Measurements from ENCODE around the gene PEX11A. TPM values are rescaled to one million over a fixed set of nuclear protein-coding genes. Genes with fewer than 3 reads are reported as not detected.
A peak's percentile ranks its signal among the peaks of the same experiment; 100 is the strongest.

The PEX11A gene
- total RNA-seq, 1 donor from 2014 or later: 4.5 TPM

- Mint-ChIP-seq H3K4me1 (peaks cover 3% of the 10 kb centered on the region), H3K27me3 (ENCODE audit: insufficient read depth, low read depth) (peaks cover 20% of the 10 kb centered on the region), H3K4me3 (no peak overlapping the region), H3K27ac (no peak overlapping the region), H3K36me3 (no peaks in the 10 kb centered on the region), H3K9me3 (no peaks in the 10 kb centered on the region)
- Histone ChIP-seq H4K20me1 (ENCODE audit: low read depth) (no peaks in the 10 kb centered on the region), H3K36me3 (no peaks in the 10 kb centered on the region), H3K9ac (no peak overlapping the region), H3K79me2 (ENCODE audit: low read depth) (no peaks in the 10 kb centered on the region), H3K27me3 (no peaks in the 10 kb centered on the region), H3K27ac (no peak overlapping the region), H3F3A (ENCODE audit: low read depth) (no peaks in the 10 kb centered on the region), H3K4me3 (no peak overlapping the region), H2AFZ (replicated peaks) (no peak overlapping the region), H3K4me2 (no peak overlapping the region), H3K9me3 (ENCODE audit: low read depth) (no peaks in the 10 kb centered on the region), H3K4me1 (no peaks in the 10 kb centered on the region)
- TF ChIP-seq EZH2 (IDR thresholded peaks at IDR 0.05) (no peak), EZH2phosphoT487 (IDR thresholded peaks at IDR 0.05) (no peak)
- TF ChIP-seq, protein P1, sequence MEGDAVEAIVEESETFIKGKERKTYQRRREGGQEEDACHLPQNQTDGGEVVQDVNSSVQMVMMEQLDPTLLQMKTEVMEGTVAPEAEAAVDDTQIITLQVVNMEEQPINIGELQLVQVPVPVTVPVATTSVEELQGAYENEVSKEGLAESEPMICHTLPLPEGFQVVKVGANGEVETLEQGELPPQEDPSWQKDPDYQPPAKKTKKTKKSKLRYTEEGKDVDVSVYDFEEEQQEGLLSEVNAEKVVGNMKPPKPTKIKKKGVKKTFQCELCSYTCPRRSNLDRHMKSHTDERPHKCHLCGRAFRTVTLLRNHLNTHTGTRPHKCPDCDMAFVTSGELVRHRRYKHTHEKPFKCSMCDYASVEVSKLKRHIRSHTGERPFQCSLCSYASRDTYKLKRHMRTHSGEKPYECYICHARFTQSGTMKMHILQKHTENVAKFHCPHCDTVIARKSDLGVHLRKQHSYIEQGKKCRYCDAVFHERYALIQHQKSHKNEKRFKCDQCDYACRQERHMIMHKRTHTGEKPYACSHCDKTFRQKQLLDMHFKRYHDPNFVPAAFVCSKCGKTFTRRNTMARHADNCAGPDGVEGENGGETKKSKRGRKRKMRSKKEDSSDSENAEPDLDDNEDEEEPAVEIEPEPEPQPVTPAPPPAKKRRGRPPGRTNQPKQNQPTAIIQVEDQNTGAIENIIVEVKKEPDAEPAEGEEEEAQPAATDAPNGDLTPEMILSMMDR (IDR thresholded peaks at IDR 0.05): peak; percentile 15
- DNase-seq (ENCODE audit: low spot score): no peak
These were observed 42.1 kb upstream of the PEX11A start for GRCh38 chr15:89732451-89733172.

GRCh38 chr15:89731275-89731674 is 40.7 kb upstream of the PEX11A start:
- no peak overlapping the region for H2AFZ ChIP-seq (replicated peaks)
- H3F3A ChIP-seq (ENCODE audit: low read depth): no peaks in the 10 kb centered on the region
- no peaks in the 10 kb centered on the region for H3K36me3 ChIP-seq
- H3K9me3 ChIP-seq (ENCODE audit: low read depth): no peaks in the 10 kb centered on the region
- H3K9ac ChIP-seq: no peak overlapping the region
- TF ChIP-seq EZH2 (IDR thresholded peaks at IDR 0.05) (no peak), EZH2phosphoT487 (IDR thresholded peaks at IDR 0.05) (no peak)
- TF ChIP-seq, protein P1 (IDR thresholded peaks at IDR 0.05): no peak
- no peaks in the 10 kb centered on the region for H4K20me1 ChIP-seq (ENCODE audit: low read depth)
- H3K4me1 ChIP-seq: no peaks in the 10 kb centered on the region
- Mint-ChIP-seq H3K4me3 (no peak overlapping the region), H3K9me3 (no peaks in the 10 kb centered on the region), H3K27me3 (ENCODE audit: insufficient read depth, low read depth) (peaks cover 14% of the 10 kb centered on the region), H3K4me1 (peaks cover under 1% of the 10 kb centered on the region), H3K36me3 (no peaks in the 10 kb centered on the region), H3K27ac (no peak overlapping the region)
- DNase-seq (ENCODE audit: low spot score): no peak
- no peak overlapping the region for H3K4me2 ChIP-seq
- no peak overlapping the region for H3K4me3 ChIP-seq
- no peaks in the 10 kb centered on the region for H3K79me2 ChIP-seq (ENCODE audit: low read depth)
- no peaks in the 10 kb centered on the region for H3K27me3 ChIP-seq
- no peak overlapping the region for H3K27ac ChIP-seq

- H4K20me1 ChIP-seq (ENCODE audit: low read depth): no peaks in the 10 kb centered on the region
- H3K4me3 Mint-ChIP-seq: no peak overlapping the region
- H3K4me1 ChIP-seq: no peaks in the 10 kb centered on the region
- no peak overlapping the region for H2AFZ ChIP-seq (replicated peaks)
- H3K27me3 ChIP-seq: no peaks in the 10 kb centered on the region
- no peaks in the 10 kb centered on the region for H3K9me3 ChIP-seq (ENCODE audit: low read depth)
- DNase-seq (ENCODE audit: low spot score): no peak
- H3K79me2 ChIP-seq (ENCODE audit: low read depth): no peaks in the 10 kb centered on the region
- no peaks in the 10 kb centered on the region for H3K36me3 ChIP-seq
- no peak overlapping the region for H3K27ac ChIP-seq
- H3K36me3 Mint-ChIP-seq: no peaks in the 10 kb centered on the region
- no peak overlapping the region for H3K27ac Mint-ChIP-seq
- H3F3A ChIP-seq (ENCODE audit: low read depth): no peaks in the 10 kb centered on the region
- H3K9ac ChIP-seq: no peak overlapping the region
- peaks cover 3% of the 10 kb centered on the region for H3K9me3 Mint-ChIP-seq
- TF ChIP-seq EZH2 (IDR thresholded peaks at IDR 0.05) (no peak), EZH2phosphoT487 (IDR thresholded peaks at IDR 0.05) (no peak)
- TF ChIP-seq, protein P1 (IDR thresholded peaks at IDR 0.05): no peak
- H3K27me3 Mint-ChIP-seq (ENCODE audit: insufficient read depth, low read depth): peaks cover 13% of the 10 kb centered on the region
- H3K4me3 ChIP-seq: no peak overlapping the region
- no peaks in the 10 kb centered on the region for H3K4me1 Mint-ChIP-seq
- H3K4me2 ChIP-seq: no peak overlapping the region
These were observed 37.7 kb upstream of the PEX11A start for GRCh38 chr15:89728254-89728653.
